ENCODE results near the gene PLA2G3.
"Not testable (repeated sequence)": the region's sequence is repeated elsewhere in the genome, so short reads cannot be mapped to it uniquely, and the experiment has no call there.

Gene PLA2G3

DNA sequence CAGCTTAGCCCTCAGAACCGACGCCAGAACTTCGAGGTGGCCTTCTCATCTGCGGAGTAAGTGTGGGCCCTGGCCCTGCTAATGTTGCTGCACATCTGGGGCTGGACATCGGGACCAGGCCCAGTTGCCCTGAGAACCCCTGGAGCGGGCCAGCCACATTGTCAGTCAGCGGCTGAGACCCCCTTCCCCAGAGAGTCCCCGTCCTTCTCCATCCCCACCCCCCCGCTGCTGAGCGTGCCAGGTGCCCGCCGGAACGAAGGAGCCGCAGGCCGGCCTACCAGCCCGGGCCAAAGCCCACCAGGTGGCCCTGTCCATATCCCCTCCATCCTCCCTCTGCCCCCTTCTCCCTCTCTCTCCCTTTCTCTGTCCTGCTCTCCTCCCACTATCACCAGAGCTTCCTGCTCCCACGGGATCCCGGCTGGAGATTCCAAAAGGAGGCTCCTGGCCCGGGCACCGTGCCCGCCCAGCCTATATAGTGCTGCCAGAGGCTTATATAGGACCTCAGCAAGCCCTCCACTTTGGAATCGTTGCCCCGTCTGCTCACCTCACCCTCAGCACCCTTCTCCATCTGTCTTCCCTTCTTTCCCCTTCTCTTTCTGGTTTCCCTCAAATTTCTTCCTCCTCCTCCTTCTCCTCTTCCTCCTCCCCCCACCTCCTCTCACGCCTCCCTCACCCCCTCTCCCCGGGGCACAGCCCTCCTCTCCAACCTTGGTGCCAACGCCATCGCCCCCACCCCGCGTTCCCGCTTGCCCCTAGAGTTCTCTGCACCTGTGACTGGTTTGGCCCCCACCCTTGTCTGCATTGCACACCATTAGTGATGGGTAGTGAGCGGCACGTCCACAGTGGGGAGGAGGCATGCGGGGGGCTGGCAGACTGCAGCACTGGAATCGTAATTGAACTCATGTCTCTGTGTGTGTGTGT is 40.2 kb downstream of the PLA2G3 start:
- no peak for DNase-seq

DNA sequence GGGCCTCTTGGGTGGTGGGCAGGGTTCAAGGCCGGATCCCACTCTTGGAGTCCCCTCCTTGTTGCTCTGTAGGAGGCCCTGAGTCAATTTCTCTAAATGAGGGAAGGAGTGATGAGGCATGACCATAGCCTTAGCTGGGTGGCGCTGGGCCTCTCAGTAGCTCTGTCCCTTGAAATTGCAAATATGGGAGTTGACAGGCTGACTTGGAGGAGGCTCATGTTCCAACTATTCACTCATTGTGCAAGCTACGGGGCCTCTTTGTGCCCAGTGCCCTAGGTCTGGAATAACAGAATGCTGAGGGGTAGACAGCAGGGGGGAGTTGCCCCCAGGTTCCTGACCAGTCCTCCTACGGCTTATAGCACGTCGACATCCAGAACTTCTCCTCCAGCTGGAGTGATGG is 40.9 kb downstream of the PLA2G3 start:
- DNase-seq, result no peak

DNA sequence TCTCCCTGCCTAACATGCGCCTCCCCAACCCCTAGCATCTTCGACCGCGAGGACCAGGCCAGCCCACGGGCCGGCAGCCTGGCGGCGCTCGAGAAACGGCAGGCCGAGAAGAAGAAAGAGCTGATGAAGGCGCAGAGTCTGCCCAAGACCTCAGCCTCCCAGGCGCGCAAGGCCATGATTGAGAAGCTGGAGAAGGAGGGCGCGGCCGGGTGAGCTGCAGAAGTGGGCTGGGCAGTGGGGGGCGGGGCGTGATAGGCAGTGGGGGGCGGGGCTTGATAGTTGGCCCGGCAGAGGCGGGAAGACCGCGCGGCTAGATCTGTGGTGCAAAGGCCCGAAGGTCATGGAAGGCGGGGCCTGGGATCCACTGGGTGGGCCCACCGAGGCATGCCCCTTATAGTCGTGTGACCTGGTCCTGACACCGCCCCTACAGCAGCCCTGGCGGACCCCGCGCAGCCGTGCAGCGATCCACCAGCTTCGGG is 41.6 kb downstream of the PLA2G3 start:
- DNase-seq, result no peak

DNA sequence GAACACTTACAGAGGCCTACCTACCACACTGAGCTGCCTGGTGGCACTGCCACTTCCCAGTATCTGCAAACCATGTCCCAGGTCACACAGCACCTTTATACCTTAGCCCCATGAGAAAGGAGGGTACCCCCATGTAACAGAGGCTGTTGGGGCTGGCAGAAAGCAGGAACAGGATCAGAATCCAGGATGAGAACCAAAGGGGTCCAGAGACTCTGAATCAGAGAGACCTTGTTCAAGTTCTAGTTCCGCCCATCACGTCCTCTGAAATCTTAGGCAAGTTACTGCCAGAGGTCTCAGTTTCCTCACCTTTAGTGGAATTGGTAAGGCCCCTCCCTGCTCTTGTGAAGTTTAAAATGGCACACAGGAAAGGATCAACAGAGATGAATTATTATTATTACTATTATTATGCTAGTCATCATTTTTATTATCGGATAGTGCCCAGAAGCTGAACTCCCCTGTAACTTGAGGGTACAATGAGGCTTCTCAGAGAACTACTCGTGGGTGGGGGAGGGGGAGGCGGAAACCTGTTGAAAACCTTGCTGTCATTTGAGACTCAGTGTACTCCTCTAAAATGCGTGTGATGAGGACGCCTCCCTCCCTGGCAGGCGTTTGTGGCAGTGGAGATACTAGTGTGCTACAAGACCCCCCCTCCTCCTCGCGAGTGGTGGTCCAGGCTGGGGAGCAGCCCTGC is 42.2 kb downstream of the PLA2G3 start:
- no peak for DNase-seq

DNA sequence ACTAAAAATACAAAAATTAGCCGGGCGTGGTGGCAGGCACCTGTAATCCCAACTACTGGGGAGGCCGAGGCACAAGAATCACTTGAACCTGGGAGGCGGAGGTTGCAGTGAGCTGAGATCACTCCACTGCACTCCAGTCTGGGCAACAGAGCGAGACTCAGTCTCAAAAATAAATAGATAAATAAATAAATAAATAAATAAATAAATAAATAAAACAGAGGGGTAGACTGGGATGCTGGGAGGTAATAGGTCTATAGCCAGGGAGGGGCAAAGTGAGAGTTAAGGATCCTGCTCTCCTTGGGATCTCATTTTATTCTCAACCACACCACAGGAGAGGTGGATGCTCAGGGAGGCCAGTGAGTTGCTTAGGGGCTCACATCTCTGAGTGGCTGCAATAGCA is 42.8 kb downstream of the PLA2G3 start:
- DNase-seq, result not testable (repeated sequence)

DNA sequence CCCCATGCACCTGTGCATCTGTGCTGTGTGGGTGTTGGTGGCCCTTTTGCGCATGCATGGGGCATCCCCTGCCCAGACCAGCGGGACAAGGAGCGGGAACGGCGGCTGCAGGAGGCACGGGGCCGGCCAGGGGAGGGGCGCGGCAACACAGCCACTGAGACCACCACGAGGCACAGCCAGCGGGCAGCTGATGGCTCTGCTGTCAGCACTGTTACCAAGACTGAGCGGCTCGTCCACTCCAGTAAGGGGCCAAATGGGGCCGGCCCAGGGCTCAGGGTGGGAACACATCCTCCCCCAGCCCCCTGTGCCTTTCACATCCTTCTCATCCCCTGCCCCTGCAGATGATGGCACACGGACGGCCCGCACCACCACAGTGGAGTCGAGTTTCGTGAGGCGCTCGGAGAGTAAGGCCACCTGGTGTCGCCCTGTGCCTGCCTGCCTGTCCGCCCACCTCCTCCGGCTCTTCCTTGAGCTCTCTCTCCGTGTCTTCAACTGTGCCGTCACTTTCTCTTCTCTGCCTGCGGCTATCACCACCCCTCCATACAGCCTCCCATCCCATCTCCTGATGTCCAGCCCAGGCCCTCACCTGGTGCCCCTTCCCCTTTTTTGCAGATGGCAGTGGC is 43.5 kb downstream of the PLA2G3 start:
- DNase-seq, result no peak

DNA sequence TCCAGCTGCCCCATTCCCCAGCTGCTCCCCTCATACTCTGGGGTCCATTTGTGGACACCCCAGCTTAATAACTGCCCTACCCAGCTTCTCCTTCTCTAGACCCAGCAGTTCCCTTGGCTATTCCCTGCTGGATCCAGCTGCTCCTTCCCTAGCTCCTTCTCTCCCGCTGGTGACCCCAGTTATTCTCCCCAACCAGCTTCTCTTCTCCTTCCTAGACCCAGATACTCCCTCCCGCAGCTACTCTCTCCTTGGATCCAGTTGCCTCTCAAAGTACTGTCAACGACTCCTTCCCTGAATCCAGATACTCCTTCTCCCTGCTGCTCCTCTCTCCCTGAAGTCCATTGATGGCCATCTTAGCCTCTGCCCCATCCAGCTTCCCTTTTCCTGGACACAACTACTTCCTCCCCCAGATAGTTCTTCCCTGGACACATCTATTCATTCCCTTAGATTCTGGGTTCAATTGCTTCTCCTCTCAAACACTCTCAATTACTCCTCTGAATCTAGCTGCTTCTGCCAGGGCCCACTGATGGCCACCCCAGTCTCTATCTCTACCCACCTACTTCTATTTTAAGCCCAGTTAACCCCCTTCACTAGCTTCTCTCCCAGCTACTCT is 44.6 kb downstream of the PLA2G3 start:
- no peak for DNase-seq

DNA sequence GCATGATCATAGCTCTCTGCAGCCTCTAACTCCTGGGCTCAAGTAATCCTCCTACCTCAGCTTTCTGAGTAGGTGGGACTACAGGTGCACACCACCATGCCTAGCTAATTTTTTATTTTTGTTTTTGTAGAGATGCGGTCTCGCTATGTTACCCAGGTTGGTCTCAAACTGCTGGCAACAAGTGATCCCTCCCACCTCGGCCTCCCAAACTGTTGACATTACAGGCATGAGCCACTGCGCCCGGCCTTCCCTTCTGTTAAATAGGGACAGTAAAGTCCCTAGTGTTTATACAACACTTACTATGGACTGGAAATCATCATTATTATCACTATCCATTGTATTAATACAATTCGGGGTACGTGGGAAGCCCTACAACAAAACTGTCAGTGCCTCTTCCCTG is 45.6 kb downstream of the PLA2G3 start:
- no peak for DNase-seq

DNA sequence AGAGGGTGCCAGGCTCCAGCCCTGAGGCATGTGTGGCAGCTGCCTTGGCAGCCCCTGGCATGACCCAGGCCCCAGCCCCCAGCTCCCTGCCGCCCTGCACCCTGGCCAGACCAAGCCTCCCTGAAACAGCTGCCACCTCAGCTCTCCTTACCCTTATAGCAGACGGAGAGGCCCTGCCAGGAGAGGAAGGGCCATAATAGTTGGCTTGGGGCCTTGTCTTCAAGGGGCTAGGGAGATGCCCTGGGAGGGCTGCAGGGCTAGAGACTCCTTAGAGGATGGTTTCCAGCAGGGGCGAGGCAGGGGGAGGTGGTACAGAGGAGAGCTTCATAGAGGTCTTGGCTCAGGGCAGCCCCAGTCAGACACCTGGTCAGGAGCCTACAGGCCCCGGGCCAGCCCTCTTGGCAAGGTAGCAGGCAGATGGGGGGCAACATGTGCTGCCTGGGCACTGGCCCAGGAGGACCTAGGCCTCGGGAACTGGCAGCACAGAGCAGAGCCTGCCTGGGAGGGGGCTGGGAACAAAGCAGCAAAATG is 46.2 kb downstream of the PLA2G3 start:
- no peak for DNase-seq

DNA sequence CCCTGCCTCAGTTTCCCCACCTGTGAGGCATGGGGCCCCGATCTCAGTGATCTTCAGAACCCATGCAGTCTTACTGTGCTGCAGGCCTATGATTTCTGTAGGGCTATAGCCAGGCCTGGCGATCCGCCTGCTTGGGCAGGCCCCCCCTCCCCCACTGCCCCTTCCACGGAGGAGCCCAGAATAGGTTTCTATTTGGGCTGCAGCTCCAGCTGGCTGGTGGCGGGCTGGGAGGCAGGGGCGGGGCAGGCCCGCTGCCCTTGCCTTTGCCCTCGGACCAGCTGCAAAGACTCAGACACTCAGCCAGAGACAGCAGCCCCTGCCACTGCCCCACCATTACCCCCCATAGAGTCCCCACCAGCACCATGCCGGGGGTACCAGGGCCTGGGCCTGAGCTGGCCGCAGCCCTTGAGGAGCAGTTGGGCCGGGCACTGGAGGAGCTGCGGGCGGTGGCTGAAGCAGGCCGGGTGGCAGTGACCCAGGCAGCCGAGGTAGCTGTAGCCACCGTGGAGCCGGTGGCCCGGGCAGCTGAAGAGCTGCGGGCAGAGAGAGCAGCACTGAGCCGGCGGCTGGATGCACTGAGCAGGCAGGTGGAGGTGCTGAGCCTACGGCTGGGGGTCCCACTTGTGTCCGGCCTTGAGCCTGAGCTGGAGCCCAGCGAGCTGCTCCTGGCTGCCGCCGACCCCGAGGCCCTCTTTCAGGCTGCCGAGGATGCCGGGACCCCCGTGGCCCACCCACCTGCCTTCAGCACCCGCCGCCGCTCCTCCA is 47.0 kb downstream of the PLA2G3 start:
- DNase-seq, result no peak

DNA sequence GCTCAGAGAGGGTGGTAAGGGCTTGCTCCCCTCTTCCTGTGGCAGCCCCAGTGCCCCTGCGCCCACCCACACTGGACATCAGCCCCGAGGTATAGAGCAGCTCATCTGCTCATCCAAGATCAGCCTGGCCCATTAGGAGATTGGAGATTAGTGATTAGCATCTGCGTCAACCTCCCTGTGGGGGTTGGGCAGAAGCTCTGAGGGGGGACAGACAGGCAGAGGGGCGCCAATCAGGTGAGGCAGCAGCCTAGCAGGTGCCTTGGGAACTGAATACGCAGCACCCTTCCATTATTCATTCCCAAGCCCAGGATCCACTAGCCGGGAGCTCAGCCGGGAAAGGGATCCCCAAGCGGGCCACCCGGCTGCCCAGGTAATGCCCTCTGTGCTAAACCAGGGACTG is 48.1 kb downstream of the PLA2G3 start:
- DNase-seq, result no peak

DNA sequence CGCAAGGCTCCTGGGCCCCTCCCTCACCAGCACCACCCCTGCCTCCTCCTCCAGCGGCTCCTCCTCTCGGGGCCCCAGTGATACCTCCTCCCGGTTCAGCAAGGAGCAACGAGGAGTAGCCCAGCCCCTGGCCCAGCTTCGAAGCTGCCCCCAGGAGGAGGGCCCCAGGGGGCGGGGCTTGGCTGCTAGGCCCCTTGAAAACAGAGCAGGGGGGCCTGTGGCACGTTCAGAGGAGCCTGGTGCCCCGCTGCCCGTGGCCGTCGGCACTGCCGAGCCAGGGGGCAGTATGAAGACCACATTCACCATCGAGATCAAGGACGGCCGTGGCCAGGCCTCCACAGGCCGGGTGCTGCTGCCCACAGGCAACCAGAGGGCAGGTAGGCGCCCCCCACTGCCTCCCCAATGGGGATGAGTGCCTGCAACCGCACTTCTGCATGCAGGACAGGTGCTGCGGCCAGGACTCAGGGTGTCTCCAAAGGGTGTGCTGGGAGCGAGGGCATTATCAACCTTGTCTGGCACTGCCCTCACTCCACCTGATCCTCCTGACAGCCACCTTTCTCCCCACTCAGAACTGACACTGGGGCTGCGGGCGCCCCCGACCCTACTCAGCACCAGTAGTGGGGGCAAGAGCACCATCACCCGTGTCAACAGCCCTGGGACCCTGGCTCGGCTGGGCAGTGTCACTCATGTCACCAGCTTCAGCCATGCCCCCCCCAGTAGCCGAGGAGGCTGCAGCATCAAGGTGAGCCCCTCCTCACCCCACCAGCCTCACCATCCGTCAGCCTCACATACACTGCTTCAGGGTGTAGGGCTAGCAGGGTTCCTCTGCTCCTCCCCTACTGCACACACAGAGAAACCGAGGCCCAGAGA is 49.0 kb downstream of the PLA2G3 start:
- DNase-seq, result no peak

DNA sequence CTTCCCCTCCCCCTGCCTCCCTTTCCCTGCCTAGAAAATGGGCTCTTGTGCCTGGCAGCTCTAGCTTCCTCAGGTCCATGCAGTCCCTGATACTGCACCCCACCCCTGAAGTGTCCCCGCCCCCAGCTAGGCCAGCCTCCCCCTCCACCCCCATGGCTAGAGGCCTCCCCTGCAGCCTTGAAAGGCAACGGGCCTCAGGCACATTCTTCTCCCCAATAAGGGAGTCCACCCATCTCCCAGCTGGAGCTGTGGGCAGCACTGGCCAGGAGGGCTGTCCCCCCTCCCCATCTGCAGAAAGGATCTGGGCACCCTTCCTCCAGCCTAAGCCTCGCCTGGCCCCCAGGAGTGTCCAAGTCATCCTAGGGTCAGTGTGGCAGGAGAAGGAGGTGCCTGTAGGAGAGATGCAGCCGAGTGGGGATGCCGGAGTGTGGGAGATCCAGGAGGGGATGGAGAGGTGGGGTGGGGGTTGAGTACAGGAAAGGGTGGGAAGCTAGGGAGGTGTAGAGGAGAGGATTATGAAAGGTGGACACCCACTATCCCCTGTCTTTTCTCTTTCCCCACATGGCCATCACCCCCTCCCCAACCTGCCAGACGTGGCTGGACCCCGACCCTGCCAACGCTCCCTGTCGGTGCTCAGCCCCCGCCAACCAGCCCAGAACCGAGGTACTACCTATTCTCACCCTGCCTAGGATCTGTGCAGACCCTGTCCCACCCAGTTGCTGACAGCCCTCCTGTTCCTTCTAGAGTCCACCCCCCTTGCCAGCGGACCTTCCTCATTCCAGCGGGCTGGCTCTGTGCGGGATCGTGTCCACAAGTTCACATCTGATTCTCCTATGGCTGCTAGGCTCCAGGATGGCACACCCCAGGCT is 49.9 kb downstream of the PLA2G3 start:
- DNase-seq, result no peak

DNA sequence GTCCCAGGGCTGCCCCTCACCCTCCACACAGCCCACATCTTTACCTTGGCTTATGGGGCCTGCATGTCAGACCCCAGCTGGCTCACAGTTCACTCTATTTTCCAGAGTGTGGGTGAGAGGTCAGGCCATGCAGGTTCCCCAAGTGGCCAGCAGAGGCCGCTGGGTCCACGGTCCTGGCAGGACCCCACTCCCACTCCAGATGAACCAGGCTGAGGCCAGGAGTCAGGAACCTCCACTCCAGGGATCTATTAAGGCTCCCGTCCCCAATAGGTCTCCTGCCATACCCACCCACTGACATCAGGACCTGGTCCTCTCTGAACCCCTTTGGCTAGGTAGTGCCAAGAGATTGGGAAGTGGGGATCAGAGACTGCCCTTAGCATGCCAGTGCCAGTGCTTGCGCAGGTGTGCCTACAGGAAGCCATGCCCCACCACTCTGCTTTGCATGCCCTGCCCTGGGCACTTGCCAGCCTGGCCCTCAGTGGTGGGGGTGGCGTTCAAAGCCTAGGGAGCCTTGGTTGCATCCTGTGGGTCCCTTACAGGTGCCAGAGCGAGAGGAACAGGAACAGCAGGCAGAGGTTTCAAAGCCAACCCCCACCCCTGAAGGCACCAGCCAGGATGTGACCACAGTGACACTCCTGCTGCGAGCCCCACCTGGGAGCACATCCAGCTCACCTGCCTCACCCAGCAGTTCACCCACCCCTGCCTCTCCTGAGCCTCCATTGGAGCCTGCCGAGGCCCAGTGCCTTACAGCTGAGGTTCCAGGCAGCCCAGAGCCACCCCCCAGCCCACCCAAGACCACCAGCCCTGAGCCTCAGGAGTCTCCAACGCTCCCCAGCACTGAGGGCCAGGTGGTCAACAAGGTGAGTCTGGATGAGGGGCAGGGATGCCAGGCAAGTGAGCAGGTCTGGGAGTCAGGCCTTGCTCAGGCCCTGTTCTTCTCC is 50.9 kb downstream of the PLA2G3 start:
- DNase-seq, result peak; percentile 25

DNA sequence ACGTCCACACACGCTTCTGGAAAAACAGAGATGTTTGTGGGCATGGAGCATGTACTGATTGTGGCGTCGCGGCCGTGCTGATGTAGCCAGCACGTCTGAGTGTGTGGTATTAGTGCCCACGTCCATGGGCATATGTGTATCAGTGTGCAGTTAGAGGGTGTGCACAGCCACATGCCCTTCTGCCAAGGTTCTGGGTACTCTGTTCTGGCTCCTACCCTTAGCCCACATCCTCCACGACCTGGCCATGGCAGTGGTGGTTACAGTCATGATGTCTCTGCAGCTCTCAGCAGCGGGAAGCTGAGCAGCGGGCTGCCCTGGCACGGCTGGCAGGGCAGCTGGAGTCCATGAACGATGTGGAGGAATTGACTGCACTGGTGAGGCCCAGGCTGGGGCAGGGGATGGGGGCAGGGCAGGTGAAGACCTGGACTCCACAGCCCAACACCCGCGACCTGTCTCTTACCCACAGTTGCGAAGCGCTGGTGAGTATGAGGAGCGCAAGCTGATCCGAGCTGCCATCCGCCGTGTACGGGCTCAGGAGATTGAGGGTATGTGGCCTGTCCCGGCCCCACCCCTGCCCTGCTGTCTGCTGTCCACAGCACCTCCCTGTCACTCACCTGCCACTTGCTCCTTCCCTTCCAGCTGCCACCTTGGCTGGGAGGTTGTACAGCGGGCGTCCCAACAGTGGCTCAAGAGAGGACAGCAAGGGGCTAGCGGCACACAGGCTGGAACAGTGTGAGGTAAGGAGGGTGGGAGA is 51.9 kb downstream of the PLA2G3 start:
- DNase-seq, result no peak

DNA sequence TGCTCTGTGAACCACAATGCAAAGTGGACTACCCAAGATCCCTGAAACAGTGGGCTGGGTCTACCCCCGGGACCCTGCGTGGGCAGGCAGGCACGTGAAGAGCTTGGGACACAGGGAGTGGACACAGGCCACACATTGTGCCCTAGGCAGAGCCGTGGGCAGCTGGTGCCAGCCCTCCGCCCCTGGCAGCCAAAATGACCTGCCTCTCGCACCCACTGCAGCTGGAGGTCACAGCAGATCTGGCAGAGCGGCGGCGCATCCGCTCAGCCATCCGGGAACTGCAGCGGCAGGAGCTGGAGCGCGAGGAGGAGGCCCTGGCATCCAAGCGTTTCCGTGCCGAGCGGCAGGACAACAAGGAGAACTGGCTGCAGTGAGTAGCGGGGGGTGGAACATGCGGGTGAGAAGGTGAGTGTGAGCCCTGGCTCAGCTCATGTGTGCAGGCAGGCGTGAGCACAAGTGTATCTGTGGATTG is 52.5 kb downstream of the PLA2G3 start:
- no peak for DNase-seq

DNA sequence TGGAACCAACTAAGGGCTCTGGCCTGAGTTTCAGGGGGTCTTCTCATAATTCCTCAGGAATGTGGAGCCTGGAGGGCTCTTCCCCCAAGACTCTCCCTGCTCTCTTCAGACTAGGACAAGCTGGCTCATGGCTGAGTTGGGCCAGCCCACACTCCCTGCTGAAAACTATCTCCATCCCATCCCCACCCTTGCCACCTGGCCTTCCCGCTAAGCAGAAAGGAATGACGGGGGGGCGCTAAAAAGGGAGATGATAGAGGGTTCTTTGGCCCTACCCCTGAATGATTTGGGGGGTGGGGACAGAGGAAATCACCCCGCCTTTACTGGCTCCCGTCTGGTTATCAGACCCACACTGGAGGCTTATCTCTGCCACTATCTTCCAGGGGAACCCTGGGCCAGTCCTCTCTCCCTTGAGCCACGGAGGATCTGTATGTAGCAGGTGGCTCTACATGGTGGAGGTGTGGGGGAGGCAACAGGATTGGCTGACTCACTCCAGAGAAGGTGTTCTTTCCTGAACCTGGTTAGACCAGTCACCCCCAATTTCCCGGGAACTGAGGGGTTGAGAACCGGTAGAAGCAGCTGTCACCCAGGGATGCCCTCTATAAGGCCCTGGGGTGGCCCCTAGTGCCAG is 53.5 kb downstream of the PLA2G3 start:
- DNase-seq, result no peak
